Astrocyte of the cerebellum (primary cell): ENCODE measurements around the gene LRIG1.

Experiments
- DNase-seq: peaks from one replicate; pipeline ENCODE4 v3.0.0-alpha.2; 2011; ENCODE audit warnings: low read depth
- H3K4me3 ChIP-seq: 2 replicates; pipeline ENCODE4 v1.5.1; 2011; ENCODE audit warnings: mild to moderate bottlenecking, low read depth, low read length, moderate library complexity
- in situ Hi-C: cut with HindIII; loops from 2 replicates; pipeline ENCODE4 v1.10.0; 2017; ENCODE audit warnings: low sequenced_read_pairs
- TF ChIP-seq, protein P1 (sequence below): IDR thresholded peaks from 2 replicates; pipeline ENCODE4 v1.5.1; 2012; ENCODE audit warnings: low read length, low read depth, moderate library complexity, mild to moderate bottlenecking; ENCODE audit errors: missing control alignments

The LRIG1 gene

DNA sequence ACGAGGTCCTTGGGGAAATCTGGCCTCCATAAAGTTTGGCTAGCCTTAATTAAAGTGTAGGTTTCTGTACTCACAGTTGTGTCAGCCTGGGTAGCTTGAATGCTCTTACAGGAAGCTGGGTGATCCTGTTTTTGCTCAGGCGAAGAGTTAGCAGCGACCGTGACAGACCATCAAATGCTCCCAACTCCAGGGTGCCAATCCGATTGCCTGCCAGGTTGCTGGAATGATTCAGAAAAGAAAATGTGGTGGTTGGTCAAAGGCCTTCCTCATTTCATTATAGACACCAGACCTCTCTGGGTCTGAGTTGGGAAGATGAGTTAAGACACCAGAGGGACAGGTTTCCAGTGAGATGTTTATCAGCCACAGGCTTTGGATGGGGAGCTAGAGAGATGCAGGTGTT lies 86.0 kb downstream of the LRIG1 start:
- no peak overlapping the region for H3K4me3 ChIP-seq
- TF ChIP-seq, protein P1, sequence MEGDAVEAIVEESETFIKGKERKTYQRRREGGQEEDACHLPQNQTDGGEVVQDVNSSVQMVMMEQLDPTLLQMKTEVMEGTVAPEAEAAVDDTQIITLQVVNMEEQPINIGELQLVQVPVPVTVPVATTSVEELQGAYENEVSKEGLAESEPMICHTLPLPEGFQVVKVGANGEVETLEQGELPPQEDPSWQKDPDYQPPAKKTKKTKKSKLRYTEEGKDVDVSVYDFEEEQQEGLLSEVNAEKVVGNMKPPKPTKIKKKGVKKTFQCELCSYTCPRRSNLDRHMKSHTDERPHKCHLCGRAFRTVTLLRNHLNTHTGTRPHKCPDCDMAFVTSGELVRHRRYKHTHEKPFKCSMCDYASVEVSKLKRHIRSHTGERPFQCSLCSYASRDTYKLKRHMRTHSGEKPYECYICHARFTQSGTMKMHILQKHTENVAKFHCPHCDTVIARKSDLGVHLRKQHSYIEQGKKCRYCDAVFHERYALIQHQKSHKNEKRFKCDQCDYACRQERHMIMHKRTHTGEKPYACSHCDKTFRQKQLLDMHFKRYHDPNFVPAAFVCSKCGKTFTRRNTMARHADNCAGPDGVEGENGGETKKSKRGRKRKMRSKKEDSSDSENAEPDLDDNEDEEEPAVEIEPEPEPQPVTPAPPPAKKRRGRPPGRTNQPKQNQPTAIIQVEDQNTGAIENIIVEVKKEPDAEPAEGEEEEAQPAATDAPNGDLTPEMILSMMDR, result no peak
- no peak for DNase-seq
- in situ Hi-C loops, result no loop called here

DNA sequence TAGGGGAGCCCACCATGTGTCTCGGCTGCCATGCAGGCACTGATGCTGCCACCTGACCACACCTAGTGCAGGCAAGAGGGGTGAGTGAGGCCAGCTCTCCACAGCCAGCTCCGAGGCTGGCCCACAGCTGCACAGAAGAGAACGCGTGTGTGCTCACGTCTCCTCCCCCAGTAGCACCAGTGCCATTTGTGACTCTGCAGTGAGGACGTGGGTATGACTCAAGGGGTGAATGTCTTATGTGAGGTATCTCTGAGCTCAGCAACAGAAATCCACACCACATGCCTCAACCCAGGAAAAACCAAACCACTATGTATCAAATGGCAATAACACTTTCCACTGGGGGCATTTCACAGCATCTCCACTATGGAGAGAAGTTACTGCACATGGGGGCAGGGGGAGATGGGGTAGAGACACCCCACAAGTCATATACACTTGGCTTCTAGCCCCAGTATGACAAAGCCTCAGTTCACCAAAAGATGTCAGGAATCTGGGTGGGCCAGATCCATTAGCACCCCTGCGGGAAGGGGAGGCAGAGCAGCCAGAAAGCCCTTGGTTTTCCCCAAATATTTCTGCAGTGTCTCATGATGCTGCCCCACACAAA lies 87.6 kb downstream of the LRIG1 start:
- no peak overlapping the region for H3K4me3 ChIP-seq
- TF ChIP-seq, protein P1, result no peak
- DNase-seq, result peak; percentile 63
- in situ Hi-C loops, result no loop called here

DNA sequence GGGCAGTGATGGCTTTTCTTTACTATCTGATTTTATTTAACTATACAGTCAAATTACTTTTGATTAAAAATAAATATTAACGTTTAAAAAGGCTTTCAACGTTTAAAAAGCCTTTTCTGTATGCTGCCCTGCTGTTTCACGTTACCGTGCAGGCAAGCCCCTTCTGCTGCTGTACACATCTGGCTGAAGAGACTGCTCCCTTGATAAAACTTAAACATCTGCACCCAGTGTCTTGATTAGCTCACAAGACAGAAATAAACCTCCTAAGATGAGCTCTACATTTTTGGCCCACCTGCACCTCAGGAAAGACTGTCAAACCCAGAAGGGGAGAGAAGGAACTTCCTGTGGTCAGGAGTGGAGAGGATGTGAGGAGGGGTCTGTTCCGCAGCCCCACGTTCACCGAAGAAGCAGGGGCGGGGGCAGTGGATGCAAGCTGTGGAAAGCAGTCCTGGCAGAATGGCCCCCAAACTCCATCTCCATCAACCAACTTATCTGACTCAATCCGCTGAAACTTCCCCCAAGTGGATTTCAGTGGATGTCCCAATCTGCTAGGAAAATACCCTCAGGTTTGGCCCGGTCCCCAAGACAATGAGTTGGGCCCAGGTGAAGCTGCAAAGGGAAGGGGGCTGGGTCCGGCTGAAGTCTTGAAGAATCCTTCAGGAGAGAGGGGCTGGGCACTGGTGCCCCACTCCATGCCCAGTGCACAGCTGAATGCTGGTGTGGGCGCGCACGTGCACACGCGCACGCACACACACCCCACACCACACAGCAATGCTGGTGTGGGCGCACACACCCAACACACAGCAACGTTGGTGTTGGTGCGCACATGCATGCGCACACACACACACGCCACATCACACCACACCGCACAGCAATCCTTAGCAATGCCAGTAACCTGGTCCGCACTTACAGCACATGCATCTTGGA lies 88.6 kb downstream of the LRIG1 start:
- no peak overlapping the region for H3K4me3 ChIP-seq
- no peak for DNase-seq
- TF ChIP-seq, protein P1, result no peak
- in situ Hi-C loops, result no loop called here

DNA sequence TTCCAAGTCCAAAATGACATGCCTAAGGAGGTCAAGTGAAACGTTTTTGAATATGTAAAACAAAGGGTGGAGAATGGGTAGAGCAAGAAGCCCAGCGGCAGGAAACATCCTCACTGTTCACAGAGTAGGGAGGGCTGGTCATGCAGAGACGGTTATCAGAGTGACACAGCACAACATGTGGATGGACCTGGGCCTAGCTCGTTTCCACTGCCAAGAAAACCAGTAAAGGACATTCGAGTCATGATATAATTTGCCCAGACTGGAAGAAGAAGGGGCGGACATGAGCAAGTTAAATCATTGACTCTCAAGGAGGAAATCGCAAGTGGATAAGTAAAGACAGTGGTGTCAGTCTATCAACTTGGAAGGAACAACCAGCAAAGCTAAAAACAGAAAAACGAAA lies 89.3 kb downstream of the LRIG1 start:
- H3K4me3 ChIP-seq, result no peak overlapping the region
- no peak for DNase-seq
- TF ChIP-seq, protein P1, result no peak
- in situ Hi-C loops, result no loop called here

DNA sequence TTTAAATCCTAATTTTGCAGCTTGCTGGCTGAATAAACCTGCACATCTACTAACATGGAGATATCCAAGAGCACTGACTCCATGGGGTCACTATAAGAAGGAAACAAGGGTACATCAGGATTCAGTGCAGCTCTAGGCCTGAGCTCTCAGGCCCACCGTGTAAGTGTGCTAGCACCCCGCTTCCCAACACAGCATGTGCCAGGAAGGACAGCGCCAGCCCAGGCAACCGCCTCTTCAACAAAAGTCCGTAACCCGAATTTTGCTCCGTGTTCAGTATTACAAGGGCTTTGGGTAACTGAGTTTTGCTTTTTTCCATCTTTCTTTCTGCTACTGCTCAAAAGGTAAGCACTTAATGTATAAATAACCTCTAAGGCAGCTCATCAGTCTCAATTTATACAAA lies 89.8 kb downstream of the LRIG1 start:
- no peak overlapping the region for H3K4me3 ChIP-seq
- DNase-seq, result no peak
- in situ Hi-C loops, result no loop called here
- TF ChIP-seq, protein P1, result no peak

DNA sequence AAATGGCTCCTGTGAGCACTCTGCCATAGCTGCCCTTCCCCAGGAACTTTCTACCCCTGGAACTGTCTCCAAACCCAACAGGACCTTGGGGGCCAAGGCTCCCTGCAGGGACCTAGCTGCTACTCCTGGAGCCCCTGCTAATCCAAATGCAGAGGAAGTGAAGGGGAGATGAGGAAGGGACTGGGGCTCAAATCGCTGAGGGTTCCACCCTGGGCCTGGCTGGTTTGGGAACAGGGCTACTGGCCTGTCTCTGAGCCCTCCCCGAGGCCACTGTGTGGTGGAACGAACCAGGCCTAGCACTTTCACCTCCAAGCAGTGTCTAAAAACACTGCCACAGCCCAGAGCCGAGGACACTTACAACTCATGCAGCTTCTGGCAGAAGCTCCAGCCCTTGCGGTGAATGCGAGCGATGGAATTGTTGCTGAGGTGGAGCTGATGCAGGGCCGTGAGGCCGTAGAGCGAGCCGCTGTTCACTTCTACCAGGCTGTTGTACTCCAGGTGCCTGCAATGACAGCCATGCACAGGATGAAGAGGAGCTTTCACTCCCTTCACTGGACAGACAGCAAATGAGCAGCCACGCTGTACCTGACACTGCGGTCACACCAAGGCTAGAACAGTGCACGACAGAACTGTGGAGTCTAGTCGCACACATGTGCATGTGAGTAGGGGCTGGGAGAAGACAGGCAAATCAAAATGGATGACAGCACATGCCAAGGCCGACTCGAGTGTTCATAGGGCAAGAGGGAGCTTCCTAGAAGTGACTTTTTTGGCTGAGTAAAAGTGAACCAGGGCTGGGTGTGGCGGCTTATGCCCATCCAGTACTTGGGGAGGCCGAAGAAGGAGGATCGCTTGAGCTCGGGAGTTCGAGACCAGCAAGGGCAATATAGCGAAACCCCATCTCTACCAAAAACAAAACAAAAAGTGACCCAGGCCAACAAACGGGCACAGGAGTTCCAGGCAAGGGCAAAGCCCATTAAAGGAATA lies 90.8 kb downstream of the LRIG1 start:
- TF ChIP-seq, protein P1, result no peak
- in situ Hi-C loops, result loop anchor here (5.0 kb wide), 1 partner anchor 412 kb away; no protein-coding TSS in a partner anchor
- DNase-seq, result no peak
- no peak overlapping the region for H3K4me3 ChIP-seq
